WTC11 (cell line): ENCODE measurements around the gene MAP1S. TPM values are rescaled to one million over a fixed set of nuclear protein-coding genes. Genes with fewer than 3 reads are reported as not detected.

Experiments used
- ATAC-seq: fragments of 200-7000 bp; cut with Tn5 transposase; 2 replicates; pipeline ENCODE4 v1.10.0; 2021; ENCODE audit warnings: mild to moderate bottlenecking, moderate library complexity
- CTCF ChIA-PET: fragments of 300-600 bp; sonication (Branson Sonifier 250); formaldehyde crosslinking; loops from one replicate; lab custom pipeline; 2021; ENCODE audit warnings: antibody characterized with exemption; lab: Charles Lee
- POLR2A ChIA-PET: fragments of 350-600 bp; sonication (Branson Sonifier 250); formaldehyde crosslinking; loops from one replicate; lab custom pipeline; 2021; ENCODE audit warnings: antibody characterized with exemption; lab: Charles Lee
- DNase-seq: peaks from one replicate; pipeline ENCODE4 v3.0.0; 2021; ENCODE audit warnings: low spot score
- H3K27ac Mint-ChIP-seq: 2 replicates; pipeline ENCODE4 v1.8.0; 2021; ENCODE audit warnings: mixed read lengths
- H3K27me3 Mint-ChIP-seq: 2 replicates; pipeline ENCODE4 v1.8.0; 2021; ENCODE audit warnings: low read depth, mild to moderate bottlenecking, moderate library complexity, mixed read lengths
- H3K36me3 Mint-ChIP-seq: 2 replicates; pipeline ENCODE4 v1.8.0; 2021; ENCODE audit warnings: mixed read lengths
- H3K4me1 Mint-ChIP-seq: 2 replicates; pipeline ENCODE4 v1.8.0; 2022; ENCODE audit warnings: mixed read lengths
- H3K4me3 Mint-ChIP-seq: 2 replicates; pipeline ENCODE4 v1.8.0; 2021; ENCODE audit warnings: mild to moderate bottlenecking, moderate library complexity, mixed read lengths
- H3K9me3 Mint-ChIP-seq: 2 replicates; pipeline ENCODE4 v1.8.0; 2021; ENCODE audit warnings: mixed read lengths
- CREB1 ChIP-seq: sonication (generic); formaldehyde crosslinking; IDR thresholded peaks from 2 replicates; pipeline ENCODE4 v1.8.0; 2023; ENCODE audit warnings: mild to moderate bottlenecking, missing genetic modification reagents
- CREM ChIP-seq: sonication (generic); formaldehyde crosslinking; IDR thresholded peaks from 2 replicates; pipeline ENCODE4 v1.8.1; 2022; ENCODE audit warnings: mild to moderate bottlenecking, missing genetic modification reagents, moderate library complexity
- ELF4 ChIP-seq: sonication (generic); formaldehyde crosslinking; IDR thresholded peaks from 2 replicates; pipeline ENCODE4 v1.8.1; 2022; ENCODE audit warnings: low read depth, mild to moderate bottlenecking, moderate library complexity, missing genetic modification reagents
- ESRRA ChIP-seq: sonication (generic); formaldehyde crosslinking; IDR thresholded peaks from 2 replicates; pipeline ENCODE4 v1.8.1; 2022; ENCODE audit warnings: mild to moderate bottlenecking, missing genetic modification reagents, borderline replicate concordance
- FOXK1 ChIP-seq: sonication (generic); formaldehyde crosslinking; IDR thresholded peaks from 2 replicates; pipeline ENCODE4 v1.8.0; 2022; ENCODE audit warnings: mild to moderate bottlenecking, moderate library complexity, missing genetic modification reagents
- FOXP1 ChIP-seq: sonication (generic); formaldehyde crosslinking; IDR thresholded peaks from 2 replicates; pipeline ENCODE4 v1.8.0; 2022; ENCODE audit warnings: missing genetic modification reagents, mild to moderate bottlenecking, moderate library complexity, borderline replicate concordance
- GABPB1 ChIP-seq: sonication (generic); formaldehyde crosslinking; IDR thresholded peaks from 2 replicates; pipeline ENCODE4 v1.8.1; 2023; ENCODE audit warnings: mild to moderate bottlenecking, missing genetic modification reagents
- JUN ChIP-seq: sonication (generic); formaldehyde crosslinking; IDR thresholded peaks from 2 replicates; pipeline ENCODE4 v1.8.0; 2023; ENCODE audit warnings: mild to moderate bottlenecking, missing genetic modification reagents
- KAT7 ChIP-seq: sonication (generic); formaldehyde crosslinking; IDR thresholded peaks from 2 replicates; pipeline ENCODE4 v1.8.1; 2023; ENCODE audit warnings: missing genetic modification reagents, mild to moderate bottlenecking, borderline replicate concordance
- MXD4 ChIP-seq: fragments of 250-450 bp; sonication (Bioruptor Pico); IDR thresholded peaks from 2 replicates; pipeline ENCODE4 v1.8.0; 2021; ENCODE audit warnings: mild to moderate bottlenecking, moderate library complexity, borderline replicate concordance
- NR2C2 ChIP-seq: sonication (generic); formaldehyde crosslinking; IDR thresholded peaks from 2 replicates; pipeline ENCODE4 v1.8.0; 2022; ENCODE audit warnings: mild to moderate bottlenecking, missing genetic modification reagents
- RELA ChIP-seq: sonication (generic); formaldehyde crosslinking; IDR thresholded peaks from 2 replicates; pipeline ENCODE4 v1.8.1; 2022; ENCODE audit warnings: missing genetic modification reagents, mild to moderate bottlenecking, borderline replicate concordance
- RORB ChIP-seq: fragments of 250-450 bp; sonication (Bioruptor Pico); IDR thresholded peaks from 2 replicates; pipeline ENCODE4 v1.9.0; 2021; ENCODE audit warnings: mild to moderate bottlenecking
- SMAD3 ChIP-seq: sonication (generic); formaldehyde crosslinking; IDR thresholded peaks from 2 replicates; pipeline ENCODE4 v1.8.0; 2022; ENCODE audit warnings: missing genetic modification reagents, mild to moderate bottlenecking, borderline replicate concordance
- TEAD1 ChIP-seq: sonication (generic); formaldehyde crosslinking; IDR thresholded peaks from 2 replicates; pipeline ENCODE4 v1.8.0; 2022; ENCODE audit warnings: mild to moderate bottlenecking, missing genetic modification reagents
- TP53 ChIP-seq: sonication (generic); formaldehyde crosslinking; IDR thresholded peaks from 2 replicates; pipeline ENCODE4 v1.8.1; 2023; ENCODE audit warnings: mild to moderate bottlenecking, missing genetic modification reagents
- ZNF138 ChIP-seq: sonication (generic); formaldehyde crosslinking; conservative IDR thresholded peaks from 2 replicates; pipeline ENCODE4 v1.8.1; 2022; ENCODE audit warnings: mild to moderate bottlenecking, moderate library complexity, missing genetic modification reagents
- ZNF219 ChIP-seq: sonication (generic); formaldehyde crosslinking; IDR thresholded peaks from 2 replicates; pipeline ENCODE4 v1.8.0; 2023; ENCODE audit warnings: missing genetic modification reagents, mild to moderate bottlenecking, borderline replicate concordance
- ZNF263 ChIP-seq: sonication (generic); formaldehyde crosslinking; IDR thresholded peaks from 2 replicates; pipeline ENCODE4 v1.8.1; 2022; ENCODE audit warnings: low read depth, mild to moderate bottlenecking, moderate library complexity, missing genetic modification reagents
- total RNA-seq: library from RNA; stranded (reverse); gene quantifications from 3 replicates; pipeline ENCODE4 v1.2.3, GENCODE V29; 2021
- TF ChIP-seq, protein P1 (sequence below): fragments of 250-450 bp; sonication (Bioruptor Pico); IDR thresholded peaks from 2 replicates; pipeline ENCODE4 v1.9.0; 2021; ENCODE audit warnings: mild to moderate bottlenecking
- TF ChIP-seq, protein P2 (sequence below): sonication (generic); formaldehyde crosslinking; IDR thresholded peaks from 2 replicates; pipeline ENCODE4 v1.8.0; 2023; ENCODE audit warnings: missing genetic modification reagents, mild to moderate bottlenecking, borderline replicate concordance
- TF ChIP-seq, protein P3 (sequence below): sonication (generic); formaldehyde crosslinking; IDR thresholded peaks from 2 replicates; pipeline ENCODE4 v1.8.0; 2022; ENCODE audit warnings: mild to moderate bottlenecking, missing genetic modification reagents
- TF ChIP-seq, protein P4 (sequence below): fragments of 250-450 bp; sonication (Bioruptor Pico); IDR thresholded peaks from 2 replicates; pipeline ENCODE4 v1.9.0; 2021; ENCODE audit warnings: mild to moderate bottlenecking

The MAP1S gene
- total RNA-seq, 1 experiment from 2014 or later, result 120 TPM

DNA sequence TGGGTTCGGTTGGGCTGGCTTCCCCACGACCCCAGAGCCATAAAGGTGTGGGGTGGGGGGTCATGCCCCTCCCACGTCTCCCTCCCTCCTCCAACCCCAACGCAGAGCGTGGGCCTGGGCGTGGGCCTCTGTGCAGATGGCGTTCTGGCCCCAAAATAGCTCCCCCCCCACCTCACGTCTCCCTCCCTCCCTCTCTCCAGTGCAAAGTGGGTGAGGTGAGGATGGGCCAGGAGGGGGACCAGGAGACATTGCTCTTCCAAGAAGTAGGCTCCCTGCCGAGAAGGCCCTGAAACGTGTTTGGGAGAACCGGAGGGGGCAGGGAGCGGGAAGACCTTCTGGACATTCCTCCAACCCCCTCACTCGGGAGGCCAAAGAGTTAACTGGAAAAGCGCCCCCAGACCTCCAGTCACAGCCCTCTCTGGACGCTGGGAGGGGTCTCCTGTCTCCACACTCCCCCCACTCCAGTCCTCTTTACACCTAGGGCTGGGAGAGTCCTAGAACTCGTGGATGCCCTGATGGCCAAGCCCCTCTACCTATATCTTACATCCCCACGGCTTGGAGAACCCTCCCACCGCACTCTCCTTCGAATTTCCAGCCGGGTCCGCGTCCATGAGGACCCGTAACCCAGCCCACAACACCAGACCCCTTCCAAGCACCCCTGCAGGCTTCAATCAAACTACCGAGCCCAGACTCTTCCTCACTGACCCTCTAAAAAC, 32.0 kb upstream of the MAP1S start (continued):
- TF ChIP-seq GABPB1 (CRISPR knock-in tag) (no peak), NR2C2 (CRISPR knock-in tag) (no peak), RORB (CRISPR knock-in tag) (no peak), KAT7 (CRISPR knock-in tag) (0 out of 2 replicates have a peak, but pooled peaks have one; percentile 44)
- TF ChIP-seq, protein P1, sequence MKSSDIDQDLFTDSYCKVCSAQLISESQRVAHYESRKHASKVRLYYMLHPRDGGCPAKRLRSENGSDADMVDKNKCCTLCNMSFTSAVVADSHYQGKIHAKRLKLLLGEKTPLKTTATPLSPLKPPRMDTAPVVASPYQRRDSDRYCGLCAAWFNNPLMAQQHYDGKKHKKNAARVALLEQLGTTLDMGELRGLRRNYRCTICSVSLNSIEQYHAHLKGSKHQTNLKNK, result no peak

DNA sequence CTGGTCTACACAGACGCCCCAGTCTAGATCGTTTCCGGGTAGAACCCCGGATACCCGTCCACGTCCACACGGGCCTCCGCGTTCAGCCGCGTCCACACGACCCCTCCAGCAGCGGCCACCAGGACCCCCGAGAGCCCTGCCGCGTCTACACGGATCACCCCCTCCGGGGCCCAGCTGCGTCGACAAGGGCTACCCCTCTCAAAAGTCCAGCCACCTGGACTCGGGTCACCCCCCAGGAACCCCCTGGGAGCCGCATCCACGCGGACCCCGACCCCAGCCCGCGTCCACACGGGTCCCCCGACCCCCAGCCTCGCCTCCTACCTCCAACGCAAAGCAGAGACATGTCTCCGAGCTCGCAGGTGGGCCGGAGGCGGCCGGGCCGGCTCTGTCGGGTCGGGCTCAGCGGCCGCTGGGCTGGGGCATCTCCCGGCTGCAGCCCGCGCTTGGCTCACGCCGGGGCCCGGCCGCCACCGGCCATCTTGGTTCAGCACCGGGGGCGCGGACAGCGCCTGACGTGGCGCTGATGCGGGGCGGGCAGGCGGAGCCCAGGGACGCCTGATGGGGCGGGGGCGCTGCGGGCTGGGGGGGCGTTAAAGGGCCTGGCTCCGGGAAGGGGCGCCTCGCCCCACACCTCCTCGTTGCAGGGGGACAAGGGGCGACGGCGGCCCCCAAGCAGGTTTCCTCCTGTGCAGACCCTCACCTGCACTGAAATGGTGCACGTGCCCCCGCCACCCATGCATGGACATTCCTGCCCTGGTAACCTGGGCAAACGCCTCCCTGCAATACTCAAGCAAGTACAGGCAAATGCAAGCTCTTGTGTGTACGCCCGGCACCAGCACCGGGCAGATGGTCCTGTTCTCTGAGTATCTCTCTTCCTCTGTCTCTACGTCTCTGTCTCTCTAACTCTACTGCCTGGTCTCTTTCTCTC, 31.2 kb upstream of the MAP1S start, which contains the start of gene UNC13A:
Gene UNC13A, minus strand, starts transcription at position 498 of the 928 bp plus-strand sequence. Its CDS starts 155 bp downstream, at position 343.
- peaks cover 3% of the 10 kb centered on the region; the same call in 1 of the 2 replicates for H3K36me3 Mint-ChIP-seq
- no peak for TF ChIP-seq MXD4 (CRISPR knock-in tag)
- TF ChIP-seq CREB1 (CRISPR knock-in tag), result 0 out of 2 replicates have a peak, but pooled peaks have one; percentile 48
- TF ChIP-seq, protein P2, sequence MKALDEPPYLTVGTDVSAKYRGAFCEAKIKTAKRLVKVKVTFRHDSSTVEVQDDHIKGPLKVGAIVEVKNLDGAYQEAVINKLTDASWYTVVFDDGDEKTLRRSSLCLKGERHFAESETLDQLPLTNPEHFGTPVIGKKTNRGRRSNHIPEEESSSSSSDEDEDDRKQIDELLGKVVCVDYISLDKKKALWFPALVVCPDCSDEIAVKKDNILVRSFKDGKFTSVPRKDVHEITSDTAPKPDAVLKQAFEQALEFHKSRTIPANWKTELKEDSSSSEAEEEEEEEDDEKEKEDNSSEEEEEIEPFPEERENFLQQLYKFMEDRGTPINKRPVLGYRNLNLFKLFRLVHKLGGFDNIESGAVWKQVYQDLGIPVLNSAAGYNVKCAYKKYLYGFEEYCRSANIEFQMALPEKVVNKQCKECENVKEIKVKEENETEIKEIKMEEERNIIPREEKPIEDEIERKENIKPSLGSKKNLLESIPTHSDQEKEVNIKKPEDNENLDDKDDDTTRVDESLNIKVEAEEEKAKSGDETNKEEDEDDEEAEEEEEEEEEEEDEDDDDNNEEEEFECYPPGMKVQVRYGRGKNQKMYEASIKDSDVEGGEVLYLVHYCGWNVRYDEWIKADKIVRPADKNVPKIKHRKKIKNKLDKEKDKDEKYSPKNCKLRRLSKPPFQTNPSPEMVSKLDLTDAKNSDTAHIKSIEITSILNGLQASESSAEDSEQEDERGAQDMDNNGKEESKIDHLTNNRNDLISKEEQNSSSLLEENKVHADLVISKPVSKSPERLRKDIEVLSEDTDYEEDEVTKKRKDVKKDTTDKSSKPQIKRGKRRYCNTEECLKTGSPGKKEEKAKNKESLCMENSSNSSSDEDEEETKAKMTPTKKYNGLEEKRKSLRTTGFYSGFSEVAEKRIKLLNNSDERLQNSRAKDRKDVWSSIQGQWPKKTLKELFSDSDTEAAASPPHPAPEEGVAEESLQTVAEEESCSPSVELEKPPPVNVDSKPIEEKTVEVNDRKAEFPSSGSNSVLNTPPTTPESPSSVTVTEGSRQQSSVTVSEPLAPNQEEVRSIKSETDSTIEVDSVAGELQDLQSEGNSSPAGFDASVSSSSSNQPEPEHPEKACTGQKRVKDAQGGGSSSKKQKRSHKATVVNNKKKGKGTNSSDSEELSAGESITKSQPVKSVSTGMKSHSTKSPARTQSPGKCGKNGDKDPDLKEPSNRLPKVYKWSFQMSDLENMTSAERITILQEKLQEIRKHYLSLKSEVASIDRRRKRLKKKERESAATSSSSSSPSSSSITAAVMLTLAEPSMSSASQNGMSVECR (CRISPR knock-in tag), result peak; percentile 77
- 0 out of 2 replicates have a peak, but pooled peaks have one; percentile 69 for TF ChIP-seq JUN
- peak; percentile 71; the same call in 1 of the 2 replicates for TF ChIP-seq RELA
- 0 out of 2 replicates have a peak, but pooled peaks have one; percentile 49 for TF ChIP-seq ELF4
- TF ChIP-seq, protein P3, sequence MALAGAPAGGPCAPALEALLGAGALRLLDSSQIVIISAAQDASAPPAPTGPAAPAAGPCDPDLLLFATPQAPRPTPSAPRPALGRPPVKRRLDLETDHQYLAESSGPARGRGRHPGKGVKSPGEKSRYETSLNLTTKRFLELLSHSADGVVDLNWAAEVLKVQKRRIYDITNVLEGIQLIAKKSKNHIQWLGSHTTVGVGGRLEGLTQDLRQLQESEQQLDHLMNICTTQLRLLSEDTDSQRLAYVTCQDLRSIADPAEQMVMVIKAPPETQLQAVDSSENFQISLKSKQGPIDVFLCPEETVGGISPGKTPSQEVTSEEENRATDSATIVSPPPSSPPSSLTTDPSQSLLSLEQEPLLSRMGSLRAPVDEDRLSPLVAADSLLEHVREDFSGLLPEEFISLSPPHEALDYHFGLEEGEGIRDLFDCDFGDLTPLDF (CRISPR knock-in tag), result 0 out of 2 replicates have a peak, but pooled peaks have one; percentile 76
- TF ChIP-seq FOXP1 (CRISPR knock-in tag), result no peak; the same call in 1 of the 2 replicates
- 0 out of 2 replicates have a peak, but pooled peaks have one; percentile 25 for TF ChIP-seq TP53 (CRISPR knock-in tag)
- TF ChIP-seq TEAD1 (CRISPR knock-in tag), result peak; percentile 86
- no peak for TF ChIP-seq ZNF138 (CRISPR knock-in tag)
- peak; percentile 73; the same call in 1 of the 2 replicates for TF ChIP-seq CREM (CRISPR knock-in tag)
- TF ChIP-seq SMAD3 (CRISPR knock-in tag), result peak; percentile 79; the same call in 1 of the 2 replicates
- peak; percentile 71; the same call in 1 of the 2 replicates for TF ChIP-seq ESRRA (CRISPR knock-in tag)
- TF ChIP-seq ZNF263 (CRISPR knock-in tag), result no peak
- TF ChIP-seq, protein P4, sequence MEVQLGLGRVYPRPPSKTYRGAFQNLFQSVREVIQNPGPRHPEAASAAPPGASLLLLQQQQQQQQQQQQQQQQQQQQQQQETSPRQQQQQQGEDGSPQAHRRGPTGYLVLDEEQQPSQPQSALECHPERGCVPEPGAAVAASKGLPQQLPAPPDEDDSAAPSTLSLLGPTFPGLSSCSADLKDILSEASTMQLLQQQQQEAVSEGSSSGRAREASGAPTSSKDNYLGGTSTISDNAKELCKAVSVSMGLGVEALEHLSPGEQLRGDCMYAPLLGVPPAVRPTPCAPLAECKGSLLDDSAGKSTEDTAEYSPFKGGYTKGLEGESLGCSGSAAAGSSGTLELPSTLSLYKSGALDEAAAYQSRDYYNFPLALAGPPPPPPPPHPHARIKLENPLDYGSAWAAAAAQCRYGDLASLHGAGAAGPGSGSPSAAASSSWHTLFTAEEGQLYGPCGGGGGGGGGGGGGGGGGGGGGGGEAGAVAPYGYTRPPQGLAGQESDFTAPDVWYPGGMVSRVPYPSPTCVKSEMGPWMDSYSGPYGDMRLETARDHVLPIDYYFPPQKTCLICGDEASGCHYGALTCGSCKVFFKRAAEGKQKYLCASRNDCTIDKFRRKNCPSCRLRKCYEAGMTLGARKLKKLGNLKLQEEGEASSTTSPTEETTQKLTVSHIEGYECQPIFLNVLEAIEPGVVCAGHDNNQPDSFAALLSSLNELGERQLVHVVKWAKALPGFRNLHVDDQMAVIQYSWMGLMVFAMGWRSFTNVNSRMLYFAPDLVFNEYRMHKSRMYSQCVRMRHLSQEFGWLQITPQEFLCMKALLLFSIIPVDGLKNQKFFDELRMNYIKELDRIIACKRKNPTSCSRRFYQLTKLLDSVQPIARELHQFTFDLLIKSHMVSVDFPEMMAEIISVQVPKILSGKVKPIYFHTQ (CRISPR knock-in tag), result no peak
- TF ChIP-seq ZNF219, result peak; percentile 81; the same call in 1 of the 2 replicates
- peak; percentile 35; the same call in 1 of the 2 replicates for TF ChIP-seq FOXK1 (CRISPR knock-in tag)

More for the DNA sequence above, 31.2 kb upstream of the MAP1S start, which contains the start of gene UNC13A:
- ChIA-PET POLR2A (interaction anchor here (0.6 to 1.1 kb wide), 4 partner anchors 10 to 82 kb away, joined by 3 to 4 read pairs (median 3); partner anchors contain the start of gene MAP1S), CTCF (interaction anchor here (0.6 to 1.9 kb wide), 9 partner anchors 9 to 176 kb away, joined by 3 to 16 read pairs (median 3); partner anchors contain the start of gene PGLS)
- H3K27me3 Mint-ChIP-seq, result no peaks in the 10 kb centered on the region; the same call in 1 of the 2 replicates
- H3K27ac Mint-ChIP-seq, result peak within 1 kb of the TSS; percentile 93
- H3K4me3 Mint-ChIP-seq, result peak within 1 kb of the TSS; percentile 99
- no peaks in the 10 kb centered on the region for H3K9me3 Mint-ChIP-seq
- H3K4me1 Mint-ChIP-seq, result peaks cover 15% of the 10 kb centered on the region
- ATAC-seq (peak; percentile 24), DNase-seq (peak; percentile 89)
